COLO668 (cell line): Measurements from ENCODE around the gene CNDP2.
A peak's percentile ranks its signal among the peaks of the same experiment; 100 is the strongest.
"Not testable (repeated sequence)": the region's sequence is repeated elsewhere in the genome, so short reads cannot be mapped to it uniquely, and the experiment has no call there.

Experiments used
- DNase-seq: peaks from one replicate; lab custom pipeline; 2025; ENCODE audit not compliant: unreplicated experiment; lab: John Stamatoyannopoulos, UW

Gene CNDP2

DNA sequence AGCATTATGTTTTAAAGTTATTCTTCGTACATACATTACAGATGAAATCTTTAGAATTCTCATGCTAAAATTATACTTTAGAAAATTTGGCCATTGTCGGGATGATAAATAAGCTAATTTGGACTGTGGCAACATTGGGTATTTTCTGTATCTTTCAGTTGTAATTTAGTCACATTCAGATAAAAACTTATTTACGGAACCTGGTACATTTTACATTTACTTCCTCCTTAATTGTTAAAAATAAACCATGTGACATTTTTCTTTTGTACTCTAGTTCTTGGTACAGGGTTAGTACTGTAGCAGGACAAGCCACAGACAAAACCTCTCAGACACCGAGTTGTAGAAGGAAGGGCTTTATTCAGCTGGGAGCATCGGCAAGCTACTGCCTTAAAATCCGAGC lies 4.2 kb downstream of the CNDP2 start:
- DNase-seq = no peak

GRCh38 chr18:74500774-74501173 lies 4.6 kb downstream of the CNDP2 start:
- not testable (repeated sequence) for DNase-seq

DNA sequence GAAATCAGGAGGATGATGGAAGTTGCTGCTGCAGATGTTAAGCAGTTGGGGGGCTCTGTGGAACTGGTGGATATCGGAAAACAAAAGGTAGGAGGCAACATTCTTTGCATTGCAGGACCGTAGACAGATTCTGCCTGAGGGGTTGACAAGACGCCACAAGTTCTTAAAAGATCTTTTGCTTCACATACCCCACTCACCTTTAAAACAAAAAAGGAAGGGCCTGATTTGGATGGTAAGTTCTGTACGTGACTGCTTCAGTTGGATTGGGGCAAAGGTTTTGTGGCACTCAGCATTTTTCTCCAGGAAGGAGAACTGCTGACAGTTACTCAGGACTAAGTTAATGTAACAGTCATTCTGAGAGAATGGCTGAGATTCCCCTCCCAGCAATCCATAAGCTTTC lies 5.2 kb downstream of the CNDP2 start:
- DNase-seq = no peak

DNA sequence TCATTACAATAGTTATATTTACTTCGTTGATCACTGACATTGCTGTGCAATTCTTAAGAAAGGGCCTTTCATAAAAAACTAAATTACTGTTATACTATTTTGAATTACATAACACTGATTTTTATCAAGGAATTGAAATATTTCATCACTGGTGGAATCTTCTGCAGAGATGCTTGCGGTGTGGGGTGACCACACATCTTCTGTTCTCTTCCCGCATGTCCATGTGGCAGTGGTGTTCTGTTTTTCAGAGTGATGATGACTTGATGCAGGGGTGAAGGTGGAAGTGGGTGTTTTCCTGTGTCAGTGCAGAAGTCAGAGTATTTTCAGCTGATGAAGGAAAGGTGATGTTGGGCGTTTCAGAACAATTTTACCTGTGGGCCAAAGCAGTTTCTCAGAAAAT lies 7.0 kb downstream of the CNDP2 start:
- no peak for DNase-seq

- DNase-seq = no peak
Measured at GRCh38 chr18:74505776-74506175, 9.6 kb downstream of the CNDP2 start.

DNA sequence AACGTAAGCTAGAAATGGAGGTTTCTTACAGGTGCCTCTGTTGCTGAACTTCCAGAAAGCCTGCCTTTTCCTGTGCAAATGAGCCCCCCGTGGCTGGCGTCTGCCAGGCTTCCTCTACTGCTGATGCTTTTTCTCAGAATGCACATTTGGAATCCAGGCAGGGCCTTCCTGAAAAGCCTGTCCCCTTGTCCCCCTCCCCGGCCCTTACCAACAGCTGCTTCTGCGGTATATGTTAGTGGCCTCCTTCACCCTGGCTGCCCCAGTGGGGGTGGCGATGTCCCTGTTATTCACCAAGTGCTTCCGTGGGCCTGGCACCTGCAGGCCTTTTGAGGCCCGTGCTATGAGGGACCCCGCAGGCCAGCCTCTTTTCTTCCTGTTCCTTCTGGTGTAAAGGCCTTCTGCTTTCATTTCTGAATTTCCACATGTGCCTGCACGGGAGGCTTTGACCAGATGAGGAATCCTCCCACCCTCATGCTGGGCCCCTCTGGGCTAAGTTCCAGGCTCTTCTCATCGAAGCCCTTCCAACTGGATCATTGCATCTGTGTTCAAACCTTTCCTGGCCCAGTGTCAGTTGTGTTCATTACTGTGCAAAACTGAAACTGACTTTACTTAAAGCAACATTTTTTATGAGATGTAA lies 10.4 kb downstream of the CNDP2 start:
- DNase-seq = no peak

DNA sequence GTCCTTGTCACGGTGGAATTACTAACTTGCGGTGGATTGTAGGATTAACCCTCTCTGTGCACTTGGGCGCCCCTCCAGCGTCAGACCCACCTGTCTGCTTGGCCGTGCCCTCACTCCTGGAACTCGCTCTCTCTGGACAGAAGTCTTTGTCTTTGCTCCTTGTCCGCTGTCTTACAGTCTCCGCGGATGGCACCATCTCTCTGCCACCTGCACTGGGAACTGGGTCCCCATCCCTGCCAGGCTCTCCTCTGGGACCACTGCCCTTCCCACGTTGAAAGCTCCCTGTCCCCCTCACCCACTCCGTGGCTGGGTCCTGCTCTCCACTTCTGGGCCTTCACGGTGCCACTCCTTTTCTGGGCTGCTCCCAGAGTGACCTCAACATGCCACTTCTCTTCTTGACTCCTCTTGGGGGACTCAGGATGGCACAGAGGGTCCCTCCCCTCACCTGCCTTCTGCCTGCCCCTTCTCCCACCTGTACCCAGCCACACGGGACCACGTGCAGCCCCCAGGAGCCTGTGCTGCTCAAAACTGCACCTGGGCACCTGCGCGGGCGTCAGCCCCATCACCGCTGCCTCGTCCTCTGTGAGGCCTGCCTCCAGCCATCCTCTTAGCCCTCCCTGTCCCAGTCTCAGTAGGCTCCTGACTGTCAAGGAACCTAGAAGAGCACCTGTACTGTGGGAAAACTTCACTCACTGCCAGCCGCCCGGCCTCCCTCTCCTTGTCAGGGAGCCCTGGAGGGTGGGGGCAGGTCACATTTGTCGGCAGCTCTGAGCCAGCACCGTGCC lies 11.1 kb downstream of the CNDP2 start:
- no peak for DNase-seq

- DNase-seq = no peak
Measured at GRCh38 chr18:74507927-74508326, 11.8 kb downstream of the CNDP2 start.

GRCh38 chr18:74508366-74508765 lies 12.2 kb downstream of the CNDP2 start:
- DNase-seq = no peak

DNA sequence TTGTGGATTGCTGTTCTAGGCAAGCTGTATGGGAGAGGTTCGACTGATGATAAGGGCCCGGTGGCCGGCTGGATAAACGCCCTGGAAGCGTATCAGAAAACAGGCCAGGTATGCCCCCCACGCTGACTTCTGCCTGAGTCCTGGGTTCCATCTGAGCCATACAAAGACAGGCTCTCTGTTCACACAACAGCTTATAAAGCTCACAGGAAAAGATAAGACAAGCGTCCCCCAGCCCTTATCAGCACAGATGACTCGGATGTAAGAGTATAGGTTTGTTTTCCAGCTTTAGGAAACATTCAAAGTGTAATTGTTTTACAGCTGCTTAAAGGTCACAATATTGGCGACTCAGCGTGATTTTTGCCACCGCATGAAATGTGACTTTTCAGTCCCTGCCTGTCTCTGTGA lies 12.7 kb downstream of the CNDP2 start:
- no peak for DNase-seq

GRCh38 chr18:74509856-74510769 lies 13.9 kb downstream of the CNDP2 start:
- DNase-seq = no peak

- no peak for DNase-seq
Measured at GRCh38 chr18:74510770-74511095, 14.6 kb downstream of the CNDP2 start.

DNA sequence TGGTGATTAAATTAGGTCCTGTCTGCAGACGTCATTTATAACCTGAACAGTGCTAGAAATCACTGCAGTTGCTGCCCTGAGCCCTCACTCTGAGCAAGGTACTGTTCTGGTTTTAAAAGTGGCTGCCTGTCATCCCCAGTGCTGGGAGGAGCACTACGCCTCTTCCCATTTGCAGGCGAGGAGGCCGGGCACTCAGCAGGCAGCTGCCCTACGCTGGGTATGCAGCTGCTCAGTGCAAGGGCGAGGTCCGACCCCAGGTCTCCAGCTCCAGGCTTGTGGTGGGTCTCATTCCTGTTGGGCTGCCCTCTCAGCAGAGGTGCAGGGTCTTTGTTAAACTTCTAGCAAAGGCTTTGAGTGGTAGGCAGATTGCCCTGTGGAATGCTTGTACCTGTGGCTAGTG lies 15.7 kb downstream of the CNDP2 start:
- DNase-seq = no peak

DNA sequence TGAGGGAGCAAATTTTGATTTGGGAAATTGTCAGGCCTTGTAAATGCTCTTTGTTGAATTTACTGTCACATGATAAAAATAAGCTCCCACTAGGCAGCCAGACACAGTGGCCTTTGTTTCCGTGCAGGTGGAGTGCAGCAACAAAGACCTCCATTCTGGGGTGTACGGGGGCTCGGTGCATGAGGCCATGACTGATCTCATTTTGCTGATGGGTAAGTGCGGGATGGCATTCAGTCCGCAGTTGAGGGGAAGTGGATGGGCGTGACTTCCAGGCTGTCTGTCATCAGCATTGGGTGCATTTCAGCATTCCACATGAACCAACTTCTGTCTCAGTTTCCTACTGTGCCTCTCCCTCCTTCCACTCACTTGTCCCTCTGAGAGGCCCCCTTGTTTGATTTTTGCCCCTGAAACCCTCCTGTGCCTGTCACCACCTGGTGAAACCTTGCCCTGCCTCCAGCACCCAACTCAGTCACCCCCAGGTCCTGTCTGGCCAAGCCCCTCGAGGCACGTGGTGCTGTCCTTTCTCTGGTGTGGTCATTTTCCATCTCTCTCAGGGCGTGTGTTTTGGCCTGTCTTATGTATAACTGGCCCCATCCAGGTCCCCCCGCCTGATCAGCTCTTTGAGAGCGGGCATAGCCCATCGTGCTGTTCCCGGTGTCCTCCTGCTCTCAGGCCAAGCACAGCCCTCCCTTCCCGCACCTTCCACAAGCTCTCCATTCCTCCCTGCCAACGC lies 16.3 kb downstream of the CNDP2 start:
- DNase-seq = no peak

GRCh38 chr18:74513149-74513882 lies 17.2 kb downstream of the CNDP2 start:
- DNase-seq = no peak

- DNase-seq = no peak
Measured at GRCh38 chr18:74513883-74514205, 17.7 kb downstream of the CNDP2 start.

DNA sequence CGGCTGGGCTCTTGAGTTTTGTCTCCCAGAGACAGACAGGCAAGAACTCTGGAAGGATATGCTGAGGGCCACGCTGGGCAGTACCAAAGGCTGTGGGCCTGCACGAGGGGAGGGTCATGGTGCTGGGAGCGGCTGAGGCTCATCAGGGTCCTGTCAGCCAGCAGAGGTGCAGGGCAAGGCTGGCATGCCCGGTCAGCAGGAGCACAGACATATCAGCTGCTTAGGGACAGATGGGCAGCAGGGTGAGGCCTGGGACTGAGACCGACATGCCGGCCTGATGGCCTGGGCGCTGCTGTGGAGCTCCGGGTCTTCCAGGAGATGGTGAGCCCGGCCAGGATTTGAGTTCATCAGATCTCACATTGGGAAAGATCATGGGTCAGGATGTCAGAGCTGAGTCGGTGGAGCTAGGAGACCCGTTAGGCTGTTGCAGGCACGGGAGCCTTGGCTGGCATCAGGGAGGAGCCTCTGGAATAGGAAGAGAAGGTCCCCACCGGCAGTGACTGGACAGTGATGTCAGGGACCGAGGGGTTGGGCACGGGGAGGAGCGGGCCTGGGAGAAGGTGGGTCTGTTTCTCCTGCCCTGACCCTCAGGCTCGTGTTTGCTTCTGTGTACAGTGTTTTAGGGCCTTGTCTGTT lies 18.8 kb downstream of the CNDP2 start:
- no peak for DNase-seq

DNA sequence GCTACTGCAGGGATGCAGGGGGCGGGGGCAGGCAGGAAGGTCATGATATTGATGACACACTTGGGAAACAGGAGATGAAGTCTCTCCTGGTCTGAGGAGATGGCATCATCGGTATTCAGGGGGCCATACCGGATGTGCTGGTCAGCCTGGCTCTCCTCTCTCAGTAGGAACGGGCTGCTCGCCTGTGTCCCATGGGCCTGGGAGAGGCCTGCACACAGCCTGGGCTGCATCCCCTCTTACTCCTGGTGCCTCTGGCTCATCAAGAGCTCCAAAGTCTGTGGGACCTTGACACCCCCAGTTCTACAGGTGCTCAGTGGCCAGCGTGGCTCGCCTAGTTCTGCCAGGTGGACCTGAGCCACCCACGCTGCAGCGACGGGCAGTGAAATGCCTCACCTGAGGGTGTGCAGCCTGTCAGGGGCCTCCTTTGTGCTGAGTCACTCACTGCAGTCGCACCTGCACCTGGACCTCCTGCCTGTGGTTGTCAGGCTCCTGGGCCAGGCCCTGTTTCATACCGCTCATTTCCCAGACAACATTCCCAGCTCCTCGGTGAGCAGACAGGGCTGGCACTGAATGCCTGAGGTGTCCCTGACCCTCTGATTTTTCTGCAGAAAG lies 19.6 kb downstream of the CNDP2 start:
- peak; percentile 54 for DNase-seq

GRCh38 chr18:74516271-74517235 lies 20.4 kb downstream of the CNDP2 start:
- DNase-seq = no peak
